ENCODE results near the gene NAT14.

The NAT14 gene

GRCh38 chr19:55494172-55494761 lies 9.3 kb downstream of the NAT14 start:
- TF ChIP-seq FOXP2 (optimal IDR thresholded peaks at IDR 0.05; ENCODE audit: borderline replicate concordance, extremely low read depth, extremely low read length, insufficient read depth) (no peak), POLR2AphosphoS5 (IDR thresholded peaks at IDR 0.05; ENCODE audit: low read depth, low read length) (no peak), REST (IDR thresholded peaks at IDR 0.05; ENCODE audit: insufficient read depth in 1 of 2, low read depth in 2 of 2, low read length in 2 of 2) (no peak; a peak in 1 of 4 replicates), SIN3A (IDR thresholded peaks at IDR 0.05; ENCODE audit: borderline replicate concordance, insufficient read depth, low read length) (no peak), TAF1 (IDR thresholded peaks at IDR 0.05; ENCODE audit: borderline replicate concordance, insufficient read depth, low read length) (no peak)

- TF ChIP-seq REST (IDR thresholded peaks at IDR 0.05; ENCODE audit: insufficient read depth in 1 of 2, low read depth in 2 of 2, low read length in 2 of 2) = no peak
- TF ChIP-seq SIN3A (IDR thresholded peaks at IDR 0.05; ENCODE audit: borderline replicate concordance, insufficient read depth, low read length) = no peak
- no peak for TF ChIP-seq POLR2AphosphoS5 (IDR thresholded peaks at IDR 0.05; ENCODE audit: low read depth, low read length)
- TF ChIP-seq FOXP2 (optimal IDR thresholded peaks at IDR 0.05; ENCODE audit: borderline replicate concordance, extremely low read depth, extremely low read length, insufficient read depth) = no peak
- no peak for TF ChIP-seq TAF1 (IDR thresholded peaks at IDR 0.05; ENCODE audit: borderline replicate concordance, insufficient read depth, low read length)
Observed at GRCh38 chr19:55495646-55496349, 10.8 kb downstream of the NAT14 start.

- TF ChIP-seq REST (IDR thresholded peaks at IDR 0.05; ENCODE audit: insufficient read depth in 1 of 2, low read depth in 2 of 2, low read length in 2 of 2) (no peak), FOXP2 (optimal IDR thresholded peaks at IDR 0.05; ENCODE audit: borderline replicate concordance, extremely low read depth, extremely low read length, insufficient read depth) (no peak), TAF1 (IDR thresholded peaks at IDR 0.05; ENCODE audit: borderline replicate concordance, insufficient read depth, low read length) (no peak)
Observed at GRCh38 chr19:55497763-55498162, 12.8 kb downstream of the NAT14 start.

GRCh38 chr19:55498246-55498840 lies 13.4 kb downstream of the NAT14 start:
- TF ChIP-seq REST (IDR thresholded peaks at IDR 0.05; ENCODE audit: insufficient read depth in 1 of 2, low read depth in 2 of 2, low read length in 2 of 2) (no peak), TAF1 (IDR thresholded peaks at IDR 0.05; ENCODE audit: borderline replicate concordance, insufficient read depth, low read length) (no peak), SIN3A (IDR thresholded peaks at IDR 0.05; ENCODE audit: borderline replicate concordance, insufficient read depth, low read length) (no peak), FOXP2 (optimal IDR thresholded peaks at IDR 0.05; ENCODE audit: borderline replicate concordance, extremely low read depth, extremely low read length, insufficient read depth) (no peak), POLR2AphosphoS5 (IDR thresholded peaks at IDR 0.05; ENCODE audit: low read depth, low read length) (no peak)
